ENCODE results near the gene DMRTB1.

DNA sequence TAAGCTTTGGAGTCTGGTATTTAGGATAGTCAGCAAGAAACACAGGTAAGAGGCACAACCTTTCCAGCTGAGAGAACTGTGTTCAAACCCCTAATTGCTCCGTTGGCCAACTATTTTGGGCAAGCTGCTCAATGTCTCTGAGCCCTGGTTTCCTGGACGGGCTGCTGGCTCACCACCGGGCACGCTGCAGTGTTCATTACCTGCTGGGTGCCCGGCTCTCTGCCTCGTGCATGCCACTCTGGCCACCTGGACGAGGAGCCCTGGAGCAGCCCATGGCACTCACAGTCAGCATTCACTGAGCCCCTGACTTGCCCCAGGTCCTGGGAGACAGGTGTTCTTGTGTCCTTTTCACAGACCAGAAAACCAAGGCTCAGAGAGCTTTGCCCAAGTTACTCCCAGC lies 51.0 kb downstream of the DMRTB1 start:
- TF ChIP-seq POLR2AphosphoS5 (IDR thresholded peaks at IDR 0.05; ENCODE audit: low read depth, low read length) (no peak), SIN3A (IDR thresholded peaks at IDR 0.05; ENCODE audit: borderline replicate concordance, insufficient read depth, low read length) (no peak), TAF1 (IDR thresholded peaks at IDR 0.05; ENCODE audit: borderline replicate concordance, insufficient read depth, low read length) (no peak), FOXP2 (optimal IDR thresholded peaks at IDR 0.05; ENCODE audit: borderline replicate concordance, extremely low read depth, extremely low read length, insufficient read depth) (no peak)
- TF ChIP-seq, protein P1, sequence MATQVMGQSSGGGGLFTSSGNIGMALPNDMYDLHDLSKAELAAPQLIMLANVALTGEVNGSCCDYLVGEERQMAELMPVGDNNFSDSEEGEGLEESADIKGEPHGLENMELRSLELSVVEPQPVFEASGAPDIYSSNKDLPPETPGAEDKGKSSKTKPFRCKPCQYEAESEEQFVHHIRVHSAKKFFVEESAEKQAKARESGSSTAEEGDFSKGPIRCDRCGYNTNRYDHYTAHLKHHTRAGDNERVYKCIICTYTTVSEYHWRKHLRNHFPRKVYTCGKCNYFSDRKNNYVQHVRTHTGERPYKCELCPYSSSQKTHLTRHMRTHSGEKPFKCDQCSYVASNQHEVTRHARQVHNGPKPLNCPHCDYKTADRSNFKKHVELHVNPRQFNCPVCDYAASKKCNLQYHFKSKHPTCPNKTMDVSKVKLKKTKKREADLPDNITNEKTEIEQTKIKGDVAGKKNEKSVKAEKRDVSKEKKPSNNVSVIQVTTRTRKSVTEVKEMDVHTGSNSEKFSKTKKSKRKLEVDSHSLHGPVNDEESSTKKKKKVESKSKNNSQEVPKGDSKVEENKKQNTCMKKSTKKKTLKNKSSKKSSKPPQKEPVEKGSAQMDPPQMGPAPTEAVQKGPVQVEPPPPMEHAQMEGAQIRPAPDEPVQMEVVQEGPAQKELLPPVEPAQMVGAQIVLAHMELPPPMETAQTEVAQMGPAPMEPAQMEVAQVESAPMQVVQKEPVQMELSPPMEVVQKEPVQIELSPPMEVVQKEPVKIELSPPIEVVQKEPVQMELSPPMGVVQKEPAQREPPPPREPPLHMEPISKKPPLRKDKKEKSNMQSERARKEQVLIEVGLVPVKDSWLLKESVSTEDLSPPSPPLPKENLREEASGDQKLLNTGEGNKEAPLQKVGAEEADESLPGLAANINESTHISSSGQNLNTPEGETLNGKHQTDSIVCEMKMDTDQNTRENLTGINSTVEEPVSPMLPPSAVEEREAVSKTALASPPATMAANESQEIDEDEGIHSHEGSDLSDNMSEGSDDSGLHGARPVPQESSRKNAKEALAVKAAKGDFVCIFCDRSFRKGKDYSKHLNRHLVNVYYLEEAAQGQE (IDR thresholded peaks at IDR 0.05; ENCODE audit: insufficient read depth in 1 of 2, low read depth in 2 of 2, low read length in 2 of 2) = no peak

Data from PFSK-1 (cell line).